ENCODE measurements around the gene S100A4.

GRCh38 chr1:153577138-153577537, 31.5 kb upstream of the S100A4 start:
- TF ChIP-seq CTCF (IDR thresholded peaks at IDR 0.05; ENCODE audit: poor library complexity, severe bottlenecking), result no peak
- no peak for TF ChIP-seq EZH2 (IDR thresholded peaks at IDR 0.05; ENCODE audit: borderline replicate concordance, insufficient read depth, low read length, poor library complexity, severe bottlenecking)
- no peak for TF ChIP-seq RAD21 (conservative IDR thresholded peaks at IDR 0.05)
- TF ChIP-seq REST (IDR thresholded peaks at IDR 0.05; ENCODE audit: borderline replicate concordance), result no peak
